GM12874 (cell line): Measurements from ENCODE around the gene SPOCK1.

Experiments used
- TF ChIP-seq, protein P1 (sequence below): IDR thresholded peaks from 2 replicates; pipeline ENCODE4 v1.5.1; 2011; ENCODE audit warnings: low read depth, mild to moderate bottlenecking, control low read depth, low read length, moderate library complexity; ENCODE audit not compliant: insufficient read depth

SPOCK1 gene

DNA sequence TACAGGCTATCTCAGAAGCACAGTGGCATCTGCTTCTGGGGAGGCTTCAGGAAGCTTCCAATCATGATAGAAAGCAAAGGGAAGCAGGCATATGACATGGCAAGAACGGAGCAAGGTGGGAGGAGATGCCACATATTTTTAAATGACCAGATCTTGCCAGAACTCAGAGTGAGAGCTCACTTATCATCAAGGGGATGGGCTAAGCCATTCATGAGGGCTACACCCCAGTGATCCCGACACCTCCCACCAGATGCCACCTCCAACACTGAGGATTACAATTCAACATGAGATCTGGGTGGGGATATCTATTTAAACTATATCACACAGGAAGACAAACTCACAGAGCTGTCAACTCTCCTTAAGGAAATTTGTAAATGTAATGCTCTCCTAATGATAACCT, 258.8 kb downstream of the SPOCK1 start:
- TF ChIP-seq, protein P1, sequence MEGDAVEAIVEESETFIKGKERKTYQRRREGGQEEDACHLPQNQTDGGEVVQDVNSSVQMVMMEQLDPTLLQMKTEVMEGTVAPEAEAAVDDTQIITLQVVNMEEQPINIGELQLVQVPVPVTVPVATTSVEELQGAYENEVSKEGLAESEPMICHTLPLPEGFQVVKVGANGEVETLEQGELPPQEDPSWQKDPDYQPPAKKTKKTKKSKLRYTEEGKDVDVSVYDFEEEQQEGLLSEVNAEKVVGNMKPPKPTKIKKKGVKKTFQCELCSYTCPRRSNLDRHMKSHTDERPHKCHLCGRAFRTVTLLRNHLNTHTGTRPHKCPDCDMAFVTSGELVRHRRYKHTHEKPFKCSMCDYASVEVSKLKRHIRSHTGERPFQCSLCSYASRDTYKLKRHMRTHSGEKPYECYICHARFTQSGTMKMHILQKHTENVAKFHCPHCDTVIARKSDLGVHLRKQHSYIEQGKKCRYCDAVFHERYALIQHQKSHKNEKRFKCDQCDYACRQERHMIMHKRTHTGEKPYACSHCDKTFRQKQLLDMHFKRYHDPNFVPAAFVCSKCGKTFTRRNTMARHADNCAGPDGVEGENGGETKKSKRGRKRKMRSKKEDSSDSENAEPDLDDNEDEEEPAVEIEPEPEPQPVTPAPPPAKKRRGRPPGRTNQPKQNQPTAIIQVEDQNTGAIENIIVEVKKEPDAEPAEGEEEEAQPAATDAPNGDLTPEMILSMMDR, result no peak

DNA sequence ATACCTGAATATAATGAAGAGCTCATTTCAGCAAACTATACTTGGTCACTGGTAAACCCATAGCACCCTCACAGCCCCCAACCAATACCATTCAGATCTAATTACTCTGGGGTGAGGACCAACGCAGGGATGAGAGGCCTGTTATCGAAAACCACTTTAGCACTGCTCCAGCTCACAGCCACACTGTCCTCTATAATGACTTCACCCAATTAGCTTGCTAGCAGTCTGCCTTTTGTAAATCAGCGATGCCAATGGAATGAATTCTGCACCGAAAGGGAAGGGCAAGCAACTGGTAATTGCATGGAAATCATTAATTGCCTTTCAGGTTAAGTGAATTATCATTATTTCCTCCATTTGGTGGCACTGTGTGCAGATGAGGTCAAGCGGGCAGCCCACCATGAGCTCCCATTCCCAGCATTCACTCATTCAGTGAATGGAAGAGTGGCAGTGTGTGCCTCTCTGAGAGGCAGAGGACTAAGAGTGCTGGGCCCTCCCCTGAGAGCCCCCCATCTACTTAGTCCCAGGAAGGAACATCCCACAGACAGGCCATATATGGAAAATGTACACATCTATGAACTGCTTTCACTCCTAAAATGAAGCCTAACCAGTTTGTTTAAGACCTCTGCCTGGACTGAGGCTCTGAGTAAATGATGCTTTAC, 262.1 kb downstream of the SPOCK1 start:
- TF ChIP-seq, protein P1, result no peak

DNA sequence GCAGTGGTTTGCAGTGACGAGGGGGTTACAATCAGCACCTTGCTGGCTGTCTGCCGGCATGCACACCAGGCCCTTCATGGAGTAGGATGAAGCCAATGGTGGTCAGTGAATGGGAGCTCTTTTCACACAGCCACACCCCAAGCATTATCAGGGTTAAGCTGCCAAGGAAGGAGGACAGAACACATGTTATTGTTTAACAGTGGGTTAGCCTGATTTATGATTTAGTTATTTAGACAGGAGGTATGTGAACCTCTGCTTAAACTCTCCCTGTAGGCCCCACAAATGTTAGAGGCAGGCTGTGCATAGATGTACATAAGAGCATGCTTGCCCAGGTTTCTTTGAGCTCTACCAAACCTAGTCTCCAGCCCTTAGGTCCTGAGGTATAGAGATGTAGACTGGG, 262.9 kb downstream of the SPOCK1 start:
- TF ChIP-seq, protein P1, result no peak

DNA sequence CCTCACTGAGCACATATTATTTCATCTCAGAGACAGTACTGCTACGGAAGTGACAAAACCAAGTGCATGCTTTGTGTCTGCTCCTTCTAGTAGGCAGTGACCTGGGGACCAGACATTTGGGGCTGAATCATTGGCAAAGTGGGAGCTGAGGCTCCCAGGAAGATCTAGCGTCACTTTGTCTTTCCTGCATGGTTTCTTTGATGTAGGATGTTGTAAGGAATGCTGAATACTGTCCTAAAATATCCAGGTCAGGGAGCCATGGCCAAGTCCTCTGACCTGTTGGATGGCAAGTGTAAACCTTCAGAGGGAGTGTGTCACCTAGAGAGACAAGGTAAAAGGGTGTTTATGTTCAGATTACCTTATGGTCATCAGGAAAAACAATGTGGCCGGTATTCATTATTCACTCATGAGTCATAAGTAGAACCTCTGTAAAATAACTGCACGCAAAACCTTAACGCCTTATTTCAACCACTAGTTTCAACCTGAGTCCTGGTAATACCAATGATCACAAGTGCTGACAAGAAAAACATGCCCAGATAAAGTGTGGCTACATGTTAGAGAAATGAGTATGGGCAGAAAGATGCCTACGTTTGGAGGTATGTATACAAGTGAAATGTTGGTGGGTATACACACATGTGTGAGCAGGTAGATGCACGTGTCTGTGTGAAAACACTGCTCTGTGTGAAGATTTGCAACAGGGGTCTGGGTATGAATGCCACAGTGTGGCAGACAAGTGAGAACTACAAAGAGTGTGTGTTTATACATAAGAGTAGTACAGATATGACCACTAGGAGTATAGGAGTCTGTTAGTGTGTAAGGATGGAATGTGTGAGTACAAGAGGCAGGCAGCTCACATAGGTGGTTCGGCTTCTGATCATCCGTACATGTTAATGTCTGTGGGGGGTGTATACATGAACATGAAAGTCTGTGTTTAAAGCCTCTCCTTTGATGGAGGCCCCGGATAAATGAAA, 263.9 kb downstream of the SPOCK1 start:
- TF ChIP-seq, protein P1, result no peak

DNA sequence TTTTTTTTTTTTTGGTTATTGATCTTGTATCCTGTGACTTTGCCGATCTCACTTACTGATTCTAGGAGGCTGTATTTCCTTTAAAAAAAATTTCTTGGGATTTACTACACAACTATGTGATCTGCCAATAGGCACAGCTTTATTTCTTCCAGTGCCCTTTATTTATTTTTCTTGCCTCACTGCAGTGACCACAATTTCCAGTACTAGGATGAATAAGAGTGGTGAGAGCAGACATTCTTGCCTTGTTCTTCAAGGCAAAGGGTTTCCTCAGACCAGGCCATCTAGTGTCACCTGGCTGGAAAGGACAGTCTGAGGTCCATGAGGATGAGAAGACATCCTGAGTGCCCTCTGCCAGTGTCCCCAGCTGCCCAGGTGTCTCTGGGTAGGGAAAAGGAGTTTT, 265.4 kb downstream of the SPOCK1 start:
- TF ChIP-seq, protein P1, result no peak

DNA sequence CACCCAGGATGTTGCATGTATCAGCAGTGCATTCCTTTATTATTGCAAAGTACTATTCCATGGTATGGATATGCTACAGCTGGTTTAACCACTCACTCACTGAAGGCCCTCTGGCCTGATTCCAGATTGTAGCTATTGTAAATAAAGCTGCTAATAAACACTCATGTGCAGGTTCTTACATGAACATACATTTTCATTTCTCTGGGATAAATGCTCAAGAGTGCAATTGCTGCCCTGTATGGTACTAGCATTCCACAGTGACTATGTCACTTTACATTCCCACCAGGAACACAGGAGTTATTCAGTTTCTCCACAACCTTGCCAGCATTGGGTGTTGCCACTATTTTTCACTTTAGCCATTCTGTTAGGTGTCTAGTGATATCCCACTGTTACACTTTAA, 267.6 kb downstream of the SPOCK1 start:
- TF ChIP-seq, protein P1, result no peak

DNA sequence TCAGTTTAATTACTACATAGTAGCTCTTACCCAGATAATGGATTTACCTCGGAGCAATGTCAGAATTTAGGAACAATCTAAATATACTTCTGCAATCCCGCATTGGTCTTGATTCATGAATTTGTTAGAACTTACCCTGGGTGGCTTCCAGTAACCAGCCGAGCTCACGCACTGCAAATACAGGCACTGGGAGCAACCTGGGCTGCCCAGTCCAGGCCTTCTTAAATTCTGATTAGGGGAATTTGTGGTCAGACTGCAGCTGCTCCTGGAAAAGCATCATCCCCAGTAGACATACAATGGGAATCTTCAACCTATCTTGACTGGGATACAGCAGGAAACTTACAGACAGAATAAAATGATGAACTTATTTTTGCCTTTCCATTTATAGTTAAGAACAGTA, 270.3 kb downstream of the SPOCK1 start:
- TF ChIP-seq, protein P1, result no peak
